NCI-H1694 (cell line): Measurements from ENCODE around the gene SMYD3.
"Not testable (repeated sequence)": the region's sequence is repeated elsewhere in the genome, so short reads cannot be mapped to it uniquely, and the experiment has no call there.

ENCODE experiments used
- DNase-seq: peaks from one replicate; lab custom pipeline; 2025; lab: John Stamatoyannopoulos, UW

Gene SMYD3

GRCh38 chr1:246107516-246108277, 399.4 kb downstream of the SMYD3 start:
- DNase-seq: no peak

GRCh38 chr1:246106342-246106763, 400.7 kb downstream of the SMYD3 start:
- no peak for DNase-seq

- DNase-seq: no peak
Measured at GRCh38 chr1:246104927-246105326, 402.2 kb downstream of the SMYD3 start.

GRCh38 chr1:246099570-246099969, 407.5 kb downstream of the SMYD3 start:
- DNase-seq: no peak

GRCh38 chr1:246096356-246096755, 410.7 kb downstream of the SMYD3 start:
- no peak for DNase-seq

GRCh38 chr1:246095443-246095842, 411.6 kb downstream of the SMYD3 start:
- no peak for DNase-seq

GRCh38 chr1:246093230-246093629, 413.8 kb downstream of the SMYD3 start:
- no peak for DNase-seq

GRCh38 chr1:246092136-246092535, 414.9 kb downstream of the SMYD3 start:
- DNase-seq: no peak

GRCh38 chr1:246091477-246091876, 415.6 kb downstream of the SMYD3 start:
- no peak for DNase-seq

- DNase-seq: no peak
Measured at GRCh38 chr1:246086191-246086590, 420.9 kb downstream of the SMYD3 start.

- no peak for DNase-seq
Measured at GRCh38 chr1:246083416-246083815, 423.7 kb downstream of the SMYD3 start.

GRCh38 chr1:246081856-246082668, 425.0 kb downstream of the SMYD3 start:
- DNase-seq: no peak

GRCh38 chr1:246081138-246081702, 425.9 kb downstream of the SMYD3 start:
- DNase-seq: no peak

GRCh38 chr1:246080031-246080430, 427.0 kb downstream of the SMYD3 start:
- DNase-seq: no peak

- DNase-seq: no peak
Measured at GRCh38 chr1:246078888-246079252, 428.2 kb downstream of the SMYD3 start.

- no peak for DNase-seq
Measured at GRCh38 chr1:246078126-246078887, 428.8 kb downstream of the SMYD3 start.

- no peak for DNase-seq
Measured at GRCh38 chr1:246077476-246077875, 429.6 kb downstream of the SMYD3 start.

GRCh38 chr1:246074421-246074820, 432.7 kb downstream of the SMYD3 start:
- DNase-seq: no peak

- no peak for DNase-seq
Measured at GRCh38 chr1:246072456-246072955, 434.6 kb downstream of the SMYD3 start.

GRCh38 chr1:246071981-246072380, 435.1 kb downstream of the SMYD3 start:
- DNase-seq: not testable (repeated sequence)

- not testable (repeated sequence) for DNase-seq
Measured at GRCh38 chr1:246071561-246071960, 435.5 kb downstream of the SMYD3 start.

GRCh38 chr1:246069581-246069980, 437.5 kb downstream of the SMYD3 start:
- DNase-seq: no peak
